Endothelial cell of umbilical vein (primary cell): ENCODE data around the gene DNM2.

ENCODE experiments used
- EZH2 ChIP-seq: IDR thresholded peaks from 2 replicates; pipeline ENCODE4 v1.6.1; 2012; ENCODE audit warnings: borderline replicate concordance, low read depth, mild to moderate bottlenecking, moderate library complexity, low read length, inconsistent platforms; ENCODE audit not compliant: severe bottlenecking
- FOS ChIP-seq: IDR thresholded peaks from 2 replicates; pipeline ENCODE4 v1.6.1; 2011; ENCODE audit warnings: mild to moderate bottlenecking, low read length, moderate library complexity, borderline replicate concordance; ENCODE audit not compliant: insufficient read depth
- JUN ChIP-seq: IDR thresholded peaks from 2 replicates; pipeline ENCODE4 v1.6.1; 2011; ENCODE audit warnings: borderline replicate concordance, low read depth; ENCODE audit not compliant: insufficient read length, insufficient read depth
- MAX ChIP-seq: IDR thresholded peaks from 2 replicates; pipeline ENCODE4 v1.6.1; 2011; ENCODE audit not compliant: insufficient read depth, insufficient read length
- MYC ChIP-seq: IDR thresholded peaks from one replicate; pipeline ENCODE4 v1.6.1; 2011; ENCODE audit warnings: mild to moderate bottlenecking, low read depth, low read length
- POLR2A ChIP-seq: IDR thresholded peaks from 2 replicates; pipeline ENCODE4 v1.6.1; 2012; ENCODE audit warnings: low read depth, mild to moderate bottlenecking, control low read depth, low read length
- POLR2AphosphoS5 ChIP-seq: IDR thresholded peaks from 2 replicates; pipeline ENCODE4 v1.6.1; 2012; ENCODE audit warnings: low read depth, mild to moderate bottlenecking, control low read depth, low read length, moderate library complexity; ENCODE audit not compliant: insufficient read depth
- TF ChIP-seq, protein P1 (sequence below), 2 donors: IDR thresholded peaks; 1 replicate in 1 of 2; 2 replicates in 1 of 2; pipeline ENCODE4 v1.5.1; 2011; ENCODE audit warnings: low read length in 2 of 2, mild to moderate bottlenecking in 2 of 2, moderate library complexity in 2 of 2, control low read depth in 1 of 2, inconsistent platforms in 1 of 2, low read depth in 1 of 2; ENCODE audit not compliant: insufficient read depth in 1 of 2; ENCODE audit errors: extremely low read depth in 1 of 2

- TF ChIP-seq, protein P1, sequence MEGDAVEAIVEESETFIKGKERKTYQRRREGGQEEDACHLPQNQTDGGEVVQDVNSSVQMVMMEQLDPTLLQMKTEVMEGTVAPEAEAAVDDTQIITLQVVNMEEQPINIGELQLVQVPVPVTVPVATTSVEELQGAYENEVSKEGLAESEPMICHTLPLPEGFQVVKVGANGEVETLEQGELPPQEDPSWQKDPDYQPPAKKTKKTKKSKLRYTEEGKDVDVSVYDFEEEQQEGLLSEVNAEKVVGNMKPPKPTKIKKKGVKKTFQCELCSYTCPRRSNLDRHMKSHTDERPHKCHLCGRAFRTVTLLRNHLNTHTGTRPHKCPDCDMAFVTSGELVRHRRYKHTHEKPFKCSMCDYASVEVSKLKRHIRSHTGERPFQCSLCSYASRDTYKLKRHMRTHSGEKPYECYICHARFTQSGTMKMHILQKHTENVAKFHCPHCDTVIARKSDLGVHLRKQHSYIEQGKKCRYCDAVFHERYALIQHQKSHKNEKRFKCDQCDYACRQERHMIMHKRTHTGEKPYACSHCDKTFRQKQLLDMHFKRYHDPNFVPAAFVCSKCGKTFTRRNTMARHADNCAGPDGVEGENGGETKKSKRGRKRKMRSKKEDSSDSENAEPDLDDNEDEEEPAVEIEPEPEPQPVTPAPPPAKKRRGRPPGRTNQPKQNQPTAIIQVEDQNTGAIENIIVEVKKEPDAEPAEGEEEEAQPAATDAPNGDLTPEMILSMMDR (IDR thresholded peaks at IDR 0.05; ENCODE audit: extremely low read depth in 1 of 2, insufficient read depth in 1 of 2, low read depth in 1 of 2, low read length in 2 of 2): no peak
- no peak for TF ChIP-seq POLR2A
- no peak for TF ChIP-seq POLR2AphosphoS5
- TF ChIP-seq MYC: no peak
- TF ChIP-seq FOS: no peak
- no peak for TF ChIP-seq MAX
- no peak for TF ChIP-seq EZH2
- no peak for TF ChIP-seq JUN
These were observed 145.3 kb downstream of the DNM2 start for GRCh38 chr19:10863107-10863717.
